ENCODE data around the gene CDCA3.
A peak's percentile ranks its signal among the peaks of the same experiment; 100 is the strongest.
"Not testable (repeated sequence)": the region's sequence is repeated elsewhere in the genome, so short reads cannot be mapped to it uniquely, and the experiment has no call there.

The CDCA3 gene

GRCh38 chr12:6891646-6892001, 40.5 kb upstream of the CDCA3 start:
- Histone ChIP-seq H3K27me3 (no peaks in the 10 kb centered on the region), H3K4me1 (ENCODE audit: control insufficient read depth in 1 of 2, insufficient read depth in 1 of 2, low read depth in 1 of 2, low read length in 1 of 2) (peaks cover 48 to 53% of the 10 kb centered on the region in 2 experiments), H3K9me3 (no peaks in the 10 kb centered on the region), H3K36me3 (no peaks in the 10 kb centered on the region), H3K27ac (peak overlapping the region; percentile 85), H3K4me3 (ENCODE audit: low read depth in 1 of 2, low read length in 1 of 2) (peak overlapping the region; percentile 59 to 71)
- TF ChIP-seq, protein P1, sequence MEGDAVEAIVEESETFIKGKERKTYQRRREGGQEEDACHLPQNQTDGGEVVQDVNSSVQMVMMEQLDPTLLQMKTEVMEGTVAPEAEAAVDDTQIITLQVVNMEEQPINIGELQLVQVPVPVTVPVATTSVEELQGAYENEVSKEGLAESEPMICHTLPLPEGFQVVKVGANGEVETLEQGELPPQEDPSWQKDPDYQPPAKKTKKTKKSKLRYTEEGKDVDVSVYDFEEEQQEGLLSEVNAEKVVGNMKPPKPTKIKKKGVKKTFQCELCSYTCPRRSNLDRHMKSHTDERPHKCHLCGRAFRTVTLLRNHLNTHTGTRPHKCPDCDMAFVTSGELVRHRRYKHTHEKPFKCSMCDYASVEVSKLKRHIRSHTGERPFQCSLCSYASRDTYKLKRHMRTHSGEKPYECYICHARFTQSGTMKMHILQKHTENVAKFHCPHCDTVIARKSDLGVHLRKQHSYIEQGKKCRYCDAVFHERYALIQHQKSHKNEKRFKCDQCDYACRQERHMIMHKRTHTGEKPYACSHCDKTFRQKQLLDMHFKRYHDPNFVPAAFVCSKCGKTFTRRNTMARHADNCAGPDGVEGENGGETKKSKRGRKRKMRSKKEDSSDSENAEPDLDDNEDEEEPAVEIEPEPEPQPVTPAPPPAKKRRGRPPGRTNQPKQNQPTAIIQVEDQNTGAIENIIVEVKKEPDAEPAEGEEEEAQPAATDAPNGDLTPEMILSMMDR (IDR thresholded peaks at IDR 0.05) = no peak

GRCh38 chr12:6890789-6891645, 39.9 kb upstream of the CDCA3 start:
- H3K27me3 ChIP-seq = no peaks in the 10 kb centered on the region
- TF ChIP-seq, protein P1 (IDR thresholded peaks at IDR 0.05) = peak; percentile 97
- H3K4me1 ChIP-seq (ENCODE audit: control insufficient read depth in 1 of 2, insufficient read depth in 1 of 2, low read depth in 1 of 2, low read length in 1 of 2) = peaks cover 52 to 55% of the 10 kb centered on the region in 2 experiments
- peak overlapping the region; percentile 85 for H3K27ac ChIP-seq
- no peaks in the 10 kb centered on the region for H3K36me3 ChIP-seq
- H3K4me3 ChIP-seq (ENCODE audit: low read depth in 1 of 2, low read length in 1 of 2) = peak overlapping the region; percentile 59 to 71
- no peaks in the 10 kb centered on the region for H3K9me3 ChIP-seq

- not testable (repeated sequence) for H3K36me3 ChIP-seq
- H3K4me3 ChIP-seq (ENCODE audit: low read depth in 1 of 2, low read length in 1 of 2) = peak overlapping the region; percentile 59 to 71
These were observed 38.9 kb upstream of the CDCA3 start for GRCh38 chr12:6889775-6890573.

GRCh38 chr12:6888794-6889193, 37.7 kb upstream of the CDCA3 start:
- peaks cover 42 to 48% of the 10 kb centered on the region in 2 experiments for H3K4me1 ChIP-seq (ENCODE audit: control insufficient read depth in 1 of 2, insufficient read depth in 1 of 2, low read depth in 1 of 2, low read length in 1 of 2)
- not testable (repeated sequence) for H3K4me3 ChIP-seq (ENCODE audit: low read depth in 1 of 2, low read length in 1 of 2); H3K27ac ChIP-seq; H3K9me3 ChIP-seq; H3K27me3 ChIP-seq
- peaks cover 11% of the 10 kb centered on the region for H3K36me3 ChIP-seq

More at GRCh38 chr12:6889775-6890573, 38.9 kb upstream of the CDCA3 start:
- peak overlapping the region; percentile 85 for H3K27ac ChIP-seq
- H3K4me1 ChIP-seq (ENCODE audit: control insufficient read depth in 1 of 2, insufficient read depth in 1 of 2, low read depth in 1 of 2, low read length in 1 of 2) = peaks cover 54 to 59% of the 10 kb centered on the region in 2 experiments
- not testable (repeated sequence) for H3K9me3 ChIP-seq, H3K27me3 ChIP-seq

GRCh38 chr12:6888360-6888759, 37.3 kb upstream of the CDCA3 start:
- Histone ChIP-seq H3K27ac (no peak overlapping the region), H3K27me3 (no peaks in the 10 kb centered on the region), H3K9me3 (no peaks in the 10 kb centered on the region), H3K4me1 (ENCODE audit: control insufficient read depth in 1 of 2, insufficient read depth in 1 of 2, low read depth in 1 of 2, low read length in 1 of 2) (peaks cover 38 to 44% of the 10 kb centered on the region in 2 experiments), H3K4me3 (ENCODE audit: low read depth in 1 of 2, low read length in 1 of 2) (no peak overlapping the region), H3K36me3 (peaks cover 15% of the 10 kb centered on the region)
- TF ChIP-seq, protein P1 (IDR thresholded peaks at IDR 0.05) = no peak

DNA sequence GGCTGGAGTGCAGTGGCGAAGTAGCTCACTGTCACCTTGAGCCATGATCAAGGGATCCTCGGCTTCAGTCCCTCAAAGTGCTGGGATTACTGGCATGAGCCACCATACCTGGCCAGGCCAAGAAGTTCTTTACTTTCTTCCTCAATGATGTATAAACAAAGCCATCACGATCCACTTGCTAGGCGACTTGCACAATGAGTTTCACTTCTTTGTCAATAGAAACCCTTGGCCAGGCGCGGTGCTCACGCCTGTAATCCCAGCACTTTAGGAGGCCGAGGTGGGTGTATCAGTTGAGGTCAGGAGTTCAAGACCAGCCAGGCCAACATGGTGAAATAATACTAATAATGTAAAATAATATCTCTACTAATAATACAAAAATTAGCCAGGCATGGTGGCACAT, 36.4 kb upstream of the CDCA3 start:
- Histone ChIP-seq H3K4me1 (ENCODE audit: control insufficient read depth in 1 of 2, insufficient read depth in 1 of 2, low read depth in 1 of 2, low read length in 1 of 2) (peaks cover 36 to 44% of the 10 kb centered on the region in 2 experiments), H3K4me3 (ENCODE audit: low read depth in 1 of 2, low read length in 1 of 2) (no peak overlapping the region), H3K9me3 (no peaks in the 10 kb centered on the region), H3K27me3 (no peaks in the 10 kb centered on the region), H3K36me3 (peaks cover 21% of the 10 kb centered on the region), H3K27ac (peak overlapping the region; percentile 50)
- TF ChIP-seq, protein P1 (IDR thresholded peaks at IDR 0.05) = no peak

DNA sequence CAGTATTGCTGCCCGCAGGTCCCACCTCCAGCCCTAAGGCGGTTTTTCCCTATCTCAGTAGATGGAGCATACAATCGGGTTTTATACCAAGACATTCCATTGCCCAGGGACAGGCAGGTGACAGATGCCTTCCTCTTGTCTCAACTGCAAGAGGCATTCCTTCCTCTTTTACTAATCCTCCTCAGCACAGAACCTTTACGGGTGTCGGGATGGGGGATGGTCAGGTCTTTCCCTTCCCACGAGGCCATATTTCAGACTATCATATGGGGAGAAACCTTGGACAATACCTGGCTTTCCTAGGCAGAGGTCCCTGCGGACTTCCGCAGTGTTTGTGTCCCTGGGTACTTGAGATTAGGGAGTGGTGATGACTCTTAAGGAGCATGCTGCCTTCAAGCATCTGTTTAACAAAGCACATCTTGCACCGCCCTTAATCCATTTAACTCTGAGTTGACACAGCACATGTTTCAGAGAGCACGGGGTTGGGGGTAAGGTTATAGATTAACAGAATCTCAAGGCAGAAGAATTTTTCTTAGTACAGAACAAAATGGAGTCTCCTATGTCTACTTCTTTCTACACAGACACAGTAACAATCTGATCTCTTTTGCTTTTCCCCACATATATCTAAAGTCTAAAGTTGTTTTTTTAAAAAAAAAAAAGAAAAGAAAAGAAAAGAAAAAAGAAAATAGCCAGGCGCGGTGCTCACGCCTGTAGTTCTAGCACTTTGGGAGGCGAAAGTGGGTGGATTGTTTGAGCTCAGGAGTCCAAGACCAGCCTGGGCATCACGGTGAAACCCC, 35.3 kb upstream of the CDCA3 start:
- peak overlapping the region; percentile 20 for H3K27ac ChIP-seq
- H3K4me1 ChIP-seq (ENCODE audit: control insufficient read depth in 1 of 2, insufficient read depth in 1 of 2, low read depth in 1 of 2, low read length in 1 of 2) = peaks cover 32 to 38% of the 10 kb centered on the region in 2 experiments
- not testable (repeated sequence) for H3K4me3 ChIP-seq (ENCODE audit: low read depth in 1 of 2, low read length in 1 of 2); H3K27me3 ChIP-seq; H3K9me3 ChIP-seq
- peaks cover 23% of the 10 kb centered on the region for H3K36me3 ChIP-seq
